Measurements from ENCODE around the gene LIMD2.

LIMD2 gene

DNA sequence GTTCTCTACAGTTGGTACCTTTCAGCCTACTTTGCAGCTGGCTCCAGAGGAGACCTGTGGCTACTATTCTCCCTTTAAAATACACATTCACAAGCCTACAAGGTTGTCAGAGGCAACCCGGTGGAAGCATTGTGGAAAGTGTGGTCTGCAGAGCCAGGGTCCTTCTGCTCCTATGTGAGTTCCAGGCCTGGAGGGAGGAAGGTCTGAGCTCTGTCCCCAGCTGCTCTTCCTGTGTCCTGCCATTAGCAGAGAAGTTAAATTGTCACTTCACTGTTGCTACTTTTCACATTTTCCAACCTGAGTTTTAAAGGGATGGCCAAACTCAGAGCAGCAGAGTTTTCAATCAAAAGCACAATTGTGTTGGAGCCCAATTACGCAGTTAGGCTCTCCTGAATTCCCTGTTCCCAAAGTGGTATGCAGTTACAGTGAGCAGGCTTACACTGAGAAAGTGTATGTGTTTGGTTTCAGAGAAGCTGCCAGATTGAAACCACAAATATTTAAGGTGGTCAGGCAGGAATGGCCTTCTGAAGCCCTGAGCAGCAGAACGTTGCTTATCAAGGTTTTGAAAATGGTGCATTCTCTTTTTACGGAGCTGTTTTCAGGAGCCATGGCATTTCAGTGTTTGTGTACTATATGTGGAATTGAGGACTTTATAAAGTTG lies 52.7 kb downstream of the LIMD2 start:
- Histone ChIP-seq H2AFZ (ENCODE audit: low read depth) (no peak overlapping the region), H3K27me3 (ENCODE audit: insufficient read depth, low read depth) (no peaks in the 10 kb centered on the region), H3K4me3 (IDR thresholded peaks at IDR 0.05; ENCODE audit: insufficient read depth, low read depth, low read length) (no peak overlapping the region), H3K79me2 (ENCODE audit: insufficient read depth, low read depth) (no peaks in the 10 kb centered on the region), H4K20me1 (ENCODE audit: insufficient read depth) (no peaks in the 10 kb centered on the region), H3K9ac (no peak overlapping the region), H3K27ac (no peak overlapping the region), H3K36me3 (ENCODE audit: insufficient read depth) (no peaks in the 10 kb centered on the region), H3K4me2 (peak overlapping the region; percentile 70), H3K4me1 (ENCODE audit: low read depth, poor library complexity, severe bottlenecking) (peaks cover 36% of the 10 kb centered on the region)
- TF ChIP-seq, protein P1, sequence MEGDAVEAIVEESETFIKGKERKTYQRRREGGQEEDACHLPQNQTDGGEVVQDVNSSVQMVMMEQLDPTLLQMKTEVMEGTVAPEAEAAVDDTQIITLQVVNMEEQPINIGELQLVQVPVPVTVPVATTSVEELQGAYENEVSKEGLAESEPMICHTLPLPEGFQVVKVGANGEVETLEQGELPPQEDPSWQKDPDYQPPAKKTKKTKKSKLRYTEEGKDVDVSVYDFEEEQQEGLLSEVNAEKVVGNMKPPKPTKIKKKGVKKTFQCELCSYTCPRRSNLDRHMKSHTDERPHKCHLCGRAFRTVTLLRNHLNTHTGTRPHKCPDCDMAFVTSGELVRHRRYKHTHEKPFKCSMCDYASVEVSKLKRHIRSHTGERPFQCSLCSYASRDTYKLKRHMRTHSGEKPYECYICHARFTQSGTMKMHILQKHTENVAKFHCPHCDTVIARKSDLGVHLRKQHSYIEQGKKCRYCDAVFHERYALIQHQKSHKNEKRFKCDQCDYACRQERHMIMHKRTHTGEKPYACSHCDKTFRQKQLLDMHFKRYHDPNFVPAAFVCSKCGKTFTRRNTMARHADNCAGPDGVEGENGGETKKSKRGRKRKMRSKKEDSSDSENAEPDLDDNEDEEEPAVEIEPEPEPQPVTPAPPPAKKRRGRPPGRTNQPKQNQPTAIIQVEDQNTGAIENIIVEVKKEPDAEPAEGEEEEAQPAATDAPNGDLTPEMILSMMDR (conservative IDR thresholded peaks at IDR 0.05; ENCODE audit: low read depth, low read length), result no peak

GRCh38 chr17:63646488-63646806 lies 53.5 kb downstream of the LIMD2 start:
- H3K4me1 ChIP-seq (ENCODE audit: low read depth, poor library complexity, severe bottlenecking), result peaks cover 36% of the 10 kb centered on the region
- H2AFZ ChIP-seq (ENCODE audit: low read depth), result no peak overlapping the region
- no peak overlapping the region for H3K27ac ChIP-seq
- H3K4me2 ChIP-seq, result peak overlapping the region; percentile 70; the same call in 1 of the 2 replicates
- no peaks in the 10 kb centered on the region for H4K20me1 ChIP-seq (ENCODE audit: insufficient read depth)
- no peaks in the 10 kb centered on the region for H3K27me3 ChIP-seq (ENCODE audit: insufficient read depth, low read depth)
- no peak overlapping the region for H3K4me3 ChIP-seq (IDR thresholded peaks at IDR 0.05; ENCODE audit: insufficient read depth, low read depth, low read length)
- no peaks in the 10 kb centered on the region for H3K36me3 ChIP-seq (ENCODE audit: insufficient read depth)
- no peak overlapping the region for H3K9ac ChIP-seq
- H3K79me2 ChIP-seq (ENCODE audit: insufficient read depth, low read depth), result no peaks in the 10 kb centered on the region
- TF ChIP-seq, protein P1 (conservative IDR thresholded peaks at IDR 0.05; ENCODE audit: low read depth, low read length), result no peak
